ENCODE data around the gene STUB1.

DNA sequence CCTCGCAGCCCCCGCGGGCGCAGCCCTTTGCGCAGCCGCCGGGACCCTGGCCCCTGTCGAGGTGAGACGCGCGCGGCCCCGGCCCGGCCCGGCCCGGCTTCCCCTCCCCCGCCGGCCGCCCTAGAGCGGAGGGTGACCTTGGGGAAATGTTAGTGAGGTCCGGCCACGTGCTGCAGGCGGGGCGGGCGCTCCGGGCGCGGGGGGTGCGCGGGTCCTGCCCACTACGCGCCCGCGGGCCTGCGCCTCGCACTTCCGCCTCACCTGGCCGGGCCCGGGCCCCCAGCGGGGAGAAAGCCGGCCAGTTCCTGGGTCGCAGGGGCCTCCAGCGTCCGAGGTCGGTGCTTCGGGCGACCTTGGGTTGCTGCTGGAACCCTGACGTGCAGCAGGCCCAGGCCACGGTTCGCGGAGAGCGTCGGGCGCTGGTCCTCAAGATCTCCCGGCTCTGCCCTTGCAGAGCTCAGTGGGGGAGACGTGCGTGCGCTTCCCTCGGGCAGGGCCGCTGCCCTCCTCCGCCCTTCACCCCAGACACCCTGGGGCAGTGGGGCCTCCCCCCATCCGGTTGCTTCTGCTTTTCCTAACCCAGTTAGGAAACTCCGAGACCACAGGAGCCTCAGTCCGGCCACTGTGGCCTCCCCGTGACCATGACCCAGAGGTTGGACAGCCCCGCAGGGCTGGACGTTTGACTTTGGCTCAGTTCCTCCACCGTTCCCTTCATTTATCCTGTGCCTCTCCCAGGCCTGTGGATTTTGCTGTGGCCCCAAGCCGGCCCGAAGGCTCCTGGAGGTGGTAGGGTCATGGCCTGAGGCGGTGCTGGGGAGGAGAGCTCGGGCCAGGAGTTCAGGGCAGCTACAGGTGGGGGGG is 37.8 kb upstream of the STUB1 start:
- peak; percentile 20 to 62 (median 59) for TF ChIP-seq POLR2A (IDR thresholded peaks at IDR 0.05)
- TF ChIP-seq, protein P1, sequence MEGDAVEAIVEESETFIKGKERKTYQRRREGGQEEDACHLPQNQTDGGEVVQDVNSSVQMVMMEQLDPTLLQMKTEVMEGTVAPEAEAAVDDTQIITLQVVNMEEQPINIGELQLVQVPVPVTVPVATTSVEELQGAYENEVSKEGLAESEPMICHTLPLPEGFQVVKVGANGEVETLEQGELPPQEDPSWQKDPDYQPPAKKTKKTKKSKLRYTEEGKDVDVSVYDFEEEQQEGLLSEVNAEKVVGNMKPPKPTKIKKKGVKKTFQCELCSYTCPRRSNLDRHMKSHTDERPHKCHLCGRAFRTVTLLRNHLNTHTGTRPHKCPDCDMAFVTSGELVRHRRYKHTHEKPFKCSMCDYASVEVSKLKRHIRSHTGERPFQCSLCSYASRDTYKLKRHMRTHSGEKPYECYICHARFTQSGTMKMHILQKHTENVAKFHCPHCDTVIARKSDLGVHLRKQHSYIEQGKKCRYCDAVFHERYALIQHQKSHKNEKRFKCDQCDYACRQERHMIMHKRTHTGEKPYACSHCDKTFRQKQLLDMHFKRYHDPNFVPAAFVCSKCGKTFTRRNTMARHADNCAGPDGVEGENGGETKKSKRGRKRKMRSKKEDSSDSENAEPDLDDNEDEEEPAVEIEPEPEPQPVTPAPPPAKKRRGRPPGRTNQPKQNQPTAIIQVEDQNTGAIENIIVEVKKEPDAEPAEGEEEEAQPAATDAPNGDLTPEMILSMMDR (IDR thresholded peaks at IDR 0.05): peak in 1 of 7 experiments; percentile 4
